GM18873 (cell line): Measurements from ENCODE around the gene ABCC9.

ENCODE experiments used
- ATAC-seq: cut with Tn5 transposase; IDR thresholded peaks from one replicate; pipeline ENCODE4 v1.9.1; 2021; ENCODE audit warnings: mild to moderate bottlenecking, moderate library complexity, moderate number of reproducible peaks; ENCODE audit not compliant: unreplicated experiment, low FRiP score

ABCC9 gene

GRCh38 chr12:21940549-21941505 is at the start of gene ABCC9:
ABCC9 (minus strand) TSS chr12:21941426; CDS start chr12:21936674, 4,752 bp downstream.
- ATAC-seq, result no peak

- ATAC-seq, result no peak
These were observed 48.7 kb upstream of the ABCC9 start for GRCh38 chr12:21989819-21990412.

GRCh38 chr12:21988619-21989018 is 47.4 kb upstream of the ABCC9 start:
- no peak for ATAC-seq

GRCh38 chr12:21987755-21988154 is 46.5 kb upstream of the ABCC9 start:
- no peak for ATAC-seq

- no peak for ATAC-seq
These were observed 43.9 kb upstream of the ABCC9 start for GRCh38 chr12:21985155-21985554.

GRCh38 chr12:21984375-21984774 is 43.1 kb upstream of the ABCC9 start:
- no peak for ATAC-seq

GRCh38 chr12:21983095-21983494 is 41.9 kb upstream of the ABCC9 start:
- no peak for ATAC-seq

- no peak for ATAC-seq
These were observed 39.3 kb upstream of the ABCC9 start for GRCh38 chr12:21980544-21980943.

GRCh38 chr12:21975293-21975692 is 34.1 kb upstream of the ABCC9 start:
- ATAC-seq, result no peak

- no peak for ATAC-seq
These were observed 32.0 kb upstream of the ABCC9 start for GRCh38 chr12:21973221-21973620.

- no peak for ATAC-seq
These were observed 30.8 kb upstream of the ABCC9 start for GRCh38 chr12:21972055-21972454.

- no peak for ATAC-seq
These were observed 30.1 kb upstream of the ABCC9 start for GRCh38 chr12:21971344-21971743.

GRCh38 chr12:21962821-21963220 is 21.6 kb upstream of the ABCC9 start:
- no peak for ATAC-seq

- no peak for ATAC-seq
These were observed 21.0 kb upstream of the ABCC9 start for GRCh38 chr12:21962236-21962635.

- ATAC-seq, result no peak
These were observed 9.4 kb upstream of the ABCC9 start for GRCh38 chr12:21950649-21951048.

GRCh38 chr12:21949036-21949435 is 7.8 kb upstream of the ABCC9 start:
- no peak for ATAC-seq

GRCh38 chr12:21946983-21947382 is 5.8 kb upstream of the ABCC9 start:
- no peak for ATAC-seq

GRCh38 chr12:21945002-21945401 is 3.8 kb upstream of the ABCC9 start:
- ATAC-seq, result no peak

GRCh38 chr12:21942377-21942703 is 1.1 kb upstream of the ABCC9 start:
- no peak for ATAC-seq

- ATAC-seq, result no peak
These were observed 515 bp upstream of the ABCC9 start for GRCh38 chr12:21941506-21942376.

- no peak for ATAC-seq
These were observed 1.8 kb downstream of the ABCC9 start for GRCh38 chr12:21939435-21939834.
